ENCODE measurements around the gene PNPLA7.

PNPLA7 gene

GRCh38 chr9:137497921-137498719, 52.1 kb downstream of the PNPLA7 start:
- in situ Hi-C loops (cut with MboI; ENCODE audit: low pct_unique_long_range_greater_than_20kb, low sequenced_read_pairs, unreplicated experiment) = no loop called here
- TF ChIP-seq, protein P1, sequence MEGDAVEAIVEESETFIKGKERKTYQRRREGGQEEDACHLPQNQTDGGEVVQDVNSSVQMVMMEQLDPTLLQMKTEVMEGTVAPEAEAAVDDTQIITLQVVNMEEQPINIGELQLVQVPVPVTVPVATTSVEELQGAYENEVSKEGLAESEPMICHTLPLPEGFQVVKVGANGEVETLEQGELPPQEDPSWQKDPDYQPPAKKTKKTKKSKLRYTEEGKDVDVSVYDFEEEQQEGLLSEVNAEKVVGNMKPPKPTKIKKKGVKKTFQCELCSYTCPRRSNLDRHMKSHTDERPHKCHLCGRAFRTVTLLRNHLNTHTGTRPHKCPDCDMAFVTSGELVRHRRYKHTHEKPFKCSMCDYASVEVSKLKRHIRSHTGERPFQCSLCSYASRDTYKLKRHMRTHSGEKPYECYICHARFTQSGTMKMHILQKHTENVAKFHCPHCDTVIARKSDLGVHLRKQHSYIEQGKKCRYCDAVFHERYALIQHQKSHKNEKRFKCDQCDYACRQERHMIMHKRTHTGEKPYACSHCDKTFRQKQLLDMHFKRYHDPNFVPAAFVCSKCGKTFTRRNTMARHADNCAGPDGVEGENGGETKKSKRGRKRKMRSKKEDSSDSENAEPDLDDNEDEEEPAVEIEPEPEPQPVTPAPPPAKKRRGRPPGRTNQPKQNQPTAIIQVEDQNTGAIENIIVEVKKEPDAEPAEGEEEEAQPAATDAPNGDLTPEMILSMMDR (IDR thresholded peaks at IDR 0.05; ENCODE audit: extremely low read depth, insufficient read depth, missing control alignments) = no peak
- DNase-seq (ENCODE audit: low spot score) = no peak

- no peak for DNase-seq (ENCODE audit: low spot score)
- in situ Hi-C loops (cut with MboI; ENCODE audit: low pct_unique_long_range_greater_than_20kb, low sequenced_read_pairs, unreplicated experiment) = no loop called here
- TF ChIP-seq, protein P1 (IDR thresholded peaks at IDR 0.05; ENCODE audit: extremely low read depth, insufficient read depth, missing control alignments) = no peak
These were observed 53.4 kb downstream of the PNPLA7 start for GRCh38 chr9:137496601-137497375.

DNA sequence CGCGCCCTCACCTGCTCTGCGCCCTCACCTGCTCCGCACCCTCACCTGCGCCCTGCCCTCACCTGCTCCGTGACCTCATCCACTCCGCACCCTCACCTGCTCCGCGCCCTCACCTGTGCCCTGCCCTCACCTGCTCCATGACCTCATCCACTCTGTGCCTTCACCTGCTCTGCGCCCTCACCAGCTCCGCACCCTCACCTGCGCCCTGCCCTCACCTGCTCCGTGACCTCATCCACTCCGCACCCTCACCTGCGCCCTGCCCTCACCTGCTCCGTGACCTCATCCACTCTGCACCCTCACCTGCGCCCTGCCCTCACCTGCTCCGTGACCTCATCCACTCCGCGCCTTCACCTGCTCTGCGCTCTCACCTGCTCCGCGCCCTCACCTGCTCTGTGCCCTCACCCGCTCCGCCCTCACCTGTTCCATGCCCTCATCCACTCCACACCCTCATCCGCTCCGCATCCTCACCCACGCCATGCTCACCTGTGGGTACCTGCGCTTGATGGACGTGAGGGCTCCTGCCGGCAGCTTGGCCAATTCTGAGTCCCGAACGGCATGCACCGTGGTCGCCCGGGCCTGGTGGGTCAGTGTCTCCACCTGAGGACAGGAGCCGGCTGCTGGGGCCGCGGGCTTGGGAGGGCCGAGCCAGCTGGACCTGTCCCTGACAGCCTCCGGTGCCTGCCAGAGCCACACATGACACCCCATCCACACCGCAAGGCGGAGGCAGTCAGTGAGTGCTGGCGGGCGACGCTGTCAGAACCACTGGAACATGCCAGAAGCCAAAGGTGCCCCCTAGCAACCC, 55.5 kb downstream of the PNPLA7 start:
- in situ Hi-C loops (cut with MboI; ENCODE audit: low pct_unique_long_range_greater_than_20kb, low sequenced_read_pairs, unreplicated experiment) = no loop called here
- TF ChIP-seq, protein P1 (IDR thresholded peaks at IDR 0.05; ENCODE audit: extremely low read depth, insufficient read depth, missing control alignments) = no peak

DNA sequence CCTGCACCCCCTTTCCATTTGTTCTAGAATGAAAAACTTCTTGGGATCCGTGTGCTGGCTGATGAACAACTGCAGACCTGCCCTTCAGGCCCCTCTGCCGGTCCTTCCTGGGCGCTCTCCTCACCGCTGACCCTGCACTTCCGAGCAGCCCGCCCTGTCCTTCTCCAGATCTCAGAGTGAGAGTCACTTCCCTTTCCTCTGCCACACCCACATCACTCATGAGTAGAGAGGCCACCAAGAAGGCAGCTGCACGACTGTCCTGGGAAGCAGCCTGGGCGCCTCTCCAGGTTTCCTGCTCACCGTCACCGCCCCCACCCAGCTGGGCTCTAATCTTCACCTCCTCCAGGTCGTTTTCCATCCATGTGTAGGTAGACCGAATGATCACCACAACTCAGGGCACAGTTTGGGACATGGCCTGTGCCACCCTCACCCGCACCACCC, 56.1 kb downstream of the PNPLA7 start:
- in situ Hi-C loops (cut with MboI; ENCODE audit: low pct_unique_long_range_greater_than_20kb, low sequenced_read_pairs, unreplicated experiment) = no loop called here
- TF ChIP-seq, protein P1 (IDR thresholded peaks at IDR 0.05; ENCODE audit: extremely low read depth, insufficient read depth, missing control alignments) = no peak
- no peak for DNase-seq (ENCODE audit: low spot score)

More for the DNA sequence above, 55.5 kb downstream of the PNPLA7 start:
- no peak for DNase-seq (ENCODE audit: low spot score)

- no peak for DNase-seq (ENCODE audit: low spot score)
- TF ChIP-seq, protein P1 (IDR thresholded peaks at IDR 0.05; ENCODE audit: extremely low read depth, insufficient read depth, missing control alignments) = no peak
- in situ Hi-C loops (cut with MboI; ENCODE audit: low pct_unique_long_range_greater_than_20kb, low sequenced_read_pairs, unreplicated experiment) = no loop called here
These were observed 56.7 kb downstream of the PNPLA7 start for GRCh38 chr9:137493364-137494103.

Measured in GM13977 (cell line).